ENCODE results near the gene GPX2.
A peak's percentile ranks its signal among the peaks of the same experiment; 100 is the strongest.
"Not testable (repeated sequence)": the region's sequence is repeated elsewhere in the genome, so short reads cannot be mapped to it uniquely, and the experiment has no call there.

Gene GPX2

GRCh38 chr14:64920465-64920864, 22.1 kb downstream of the GPX2 start:
- intact Hi-C loops (cut with DNase I), result no loop called here
- no peak for DNase-seq

GRCh38 chr14:64919618-64920017, 22.9 kb downstream of the GPX2 start:
- DNase-seq, result no peak
- intact Hi-C loops (cut with DNase I), result no loop called here

GRCh38 chr14:64919215-64919614, 23.3 kb downstream of the GPX2 start:
- intact Hi-C loops (cut with DNase I), result no loop called here
- DNase-seq, result no peak

GRCh38 chr14:64918216-64918615, 24.3 kb downstream of the GPX2 start:
- intact Hi-C loops (cut with DNase I), result no loop called here
- no peak for DNase-seq

GRCh38 chr14:64915797-64916196, 26.7 kb downstream of the GPX2 start:
- intact Hi-C loops (cut with DNase I), result loop anchor here (2.0 kb wide), 1 partner anchor 71 kb away; the partner anchor contains the start of gene FNTB
- DNase-seq, result no peak

- no peak for DNase-seq
- intact Hi-C loops (cut with DNase I), result loop anchor here (2.0 kb wide), 1 partner anchor 72 kb away; the partner anchor contains the start of gene FNTB
These were observed 27.5 kb downstream of the GPX2 start for GRCh38 chr14:64915029-64915424.

GRCh38 chr14:64914237-64915028, 28.1 kb downstream of the GPX2 start, which contains the start of gene CHURC1:
CHURC1 (plus strand) TSS chr14:64914455; CDS start chr14:64914496, 41 bp downstream.
- DNase-seq, result peak; percentile 93 to 99 (median 98)
- intact Hi-C loops (cut with DNase I), result loop anchor here (2.0 kb wide), 1 partner anchor 72 kb away; the partner anchor contains the start of gene FNTB

- DNase-seq; intact Hi-C loops (cut with DNase I): not testable (repeated sequence)
These were observed 29.1 kb downstream of the GPX2 start for GRCh38 chr14:64913477-64913876.

- intact Hi-C loops (cut with DNase I), result no loop called here
- no peak for DNase-seq
These were observed 30.3 kb downstream of the GPX2 start for GRCh38 chr14:64912261-64912660.

- no peak for DNase-seq
- intact Hi-C loops (cut with DNase I), result no loop called here
These were observed 31.6 kb downstream of the GPX2 start for GRCh38 chr14:64910847-64911495.

- DNase-seq, result no peak
- intact Hi-C loops (cut with DNase I), result no loop called here
These were observed 36.5 kb downstream of the GPX2 start for GRCh38 chr14:64906022-64906421.

GRCh38 chr14:64899958-64900357, 42.6 kb downstream of the GPX2 start:
- intact Hi-C loops (cut with DNase I), result no loop called here
- DNase-seq, result no peak

GRCh38 chr14:64891839-64892375, 50.6 kb downstream of the GPX2 start:
- peak in 1 of 10 donors; percentile 15 for DNase-seq

GRCh38 chr14:64891173-64891838, 51.2 kb downstream of the GPX2 start:
- DNase-seq, result no peak
- intact Hi-C loops (cut with DNase I), result loop anchor here (5.0 kb wide), 1 partner anchor 89 kb away; no protein-coding TSS in a partner anchor

More at GRCh38 chr14:64891839-64892375, 50.6 kb downstream of the GPX2 start:
- intact Hi-C loops (cut with DNase I), result loop anchor here (2.0 to 5.0 kb wide), 2 partner anchors 69 to 90 kb away; no protein-coding TSS in a partner anchor

- intact Hi-C loops (cut with DNase I), result no loop called here
- DNase-seq, result no peak
These were observed 53.2 kb downstream of the GPX2 start for GRCh38 chr14:64889352-64889751.

Measured in posterior cingulate gyrus (tissue), 11 donors.